ENCODE results near the gene CHCHD4. TPM values are rescaled to one million over a fixed set of nuclear protein-coding genes. Genes with fewer than 3 reads are reported as not detected.

Gene CHCHD4
- total RNA-seq, 1 experiment from 2014 or later, result 19.7 TPM

Other genes with a start within 250 kb of the CHCHD4 start
- 0.12 TPM in 1 of 2 replicates, not detected in the other for gene WNT7A, start 244.8 kb downstream of the CHCHD4 start, total RNA-seq (2014; rRNA removed; shearing (Covaris generic))
- gene TMEM43, start 182 bp upstream of the CHCHD4 start, total RNA-seq (2014; rRNA removed; shearing (Covaris generic)), result 104 and 114 TPM in 2 replicates
- gene XPC, start 53.7 kb upstream of the CHCHD4 start, total RNA-seq (2014; rRNA removed; shearing (Covaris generic)), result 19.6 and 21.2 TPM in 2 replicates
- 40.7 and 42.8 TPM in 2 replicates for gene LSM3, start 53.9 kb upstream of the CHCHD4 start, total RNA-seq (2014; rRNA removed; shearing (Covaris generic))